HG03108 (cell line): ENCODE results near the gene SNAPC4.
"Not testable (repeated sequence)": the region's sequence is repeated elsewhere in the genome, so short reads cannot be mapped to it uniquely, and the experiment has no call there.

Experiments used
- ATAC-seq: cut with Tn5 transposase; IDR thresholded peaks from one replicate; pipeline ENCODE4 v1.9.1; 2021; ENCODE audit warnings: moderate library complexity; ENCODE audit not compliant: unreplicated experiment

The SNAPC4 gene

GRCh38 chr9:136358888-136359287 lies 41.1 kb downstream of the SNAPC4 start:
- no peak for ATAC-seq

- no peak for ATAC-seq
Observed at GRCh38 chr9:136358016-136358415, 42.0 kb downstream of the SNAPC4 start.

- ATAC-seq = no peak
Observed at GRCh38 chr9:136357202-136357725, 42.7 kb downstream of the SNAPC4 start.

GRCh38 chr9:136355616-136356557 lies 44.1 kb downstream of the SNAPC4 start:
- no peak for ATAC-seq

GRCh38 chr9:136354592-136355085 lies 45.3 kb downstream of the SNAPC4 start:
- ATAC-seq = no peak

GRCh38 chr9:136353757-136354488 lies 46.0 kb downstream of the SNAPC4 start:
- no peak for ATAC-seq

GRCh38 chr9:136353088-136353487 lies 46.9 kb downstream of the SNAPC4 start:
- no peak for ATAC-seq

GRCh38 chr9:136352682-136353081 lies 47.3 kb downstream of the SNAPC4 start:
- ATAC-seq = no peak

- ATAC-seq = not testable (repeated sequence)
Observed at GRCh38 chr9:136351868-136352267, 48.1 kb downstream of the SNAPC4 start.

GRCh38 chr9:136351252-136351800 lies 48.6 kb downstream of the SNAPC4 start:
- no peak for ATAC-seq
